HEK293 (cell line): ENCODE measurements around the gene VWDE.

Experiments used
- GLI4 ChIP-seq: fragments of 450-650 bp; formaldehyde crosslinking; IDR thresholded peaks from 2 replicates; pipeline ENCODE4 v1.5.1; 2016; ENCODE audit warnings: missing biosample characterization, missing genetic modification characterization
- TF ChIP-seq, protein P1 (sequence below): fragments of 450-650 bp; formaldehyde crosslinking; IDR thresholded peaks from 2 replicates; pipeline ENCODE4 v1.5.1; 2016; ENCODE audit warnings: missing biosample characterization, missing genetic modification characterization

DNA sequence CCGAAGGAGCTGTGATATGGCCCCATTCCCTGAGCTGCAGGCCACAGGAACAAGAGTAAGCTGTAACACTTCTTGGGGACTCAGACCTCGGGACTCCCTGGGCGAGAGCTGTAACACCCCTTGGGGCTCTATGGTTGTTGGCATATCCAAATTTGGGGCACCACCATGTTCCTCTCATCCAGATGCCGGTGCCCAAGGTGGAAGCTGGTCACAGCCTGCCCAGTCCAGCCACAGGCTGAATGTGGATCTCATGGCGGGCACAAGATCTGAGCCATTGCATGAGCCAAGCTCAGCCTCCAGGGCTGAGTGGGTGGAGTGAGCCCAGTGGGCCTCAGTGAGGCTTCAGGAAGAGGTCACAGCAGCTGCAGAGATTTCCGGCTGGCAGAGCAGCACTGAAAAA, 113.7 kb downstream of the VWDE start:
- no peak for TF ChIP-seq GLI4 (tag by site-specific recombination)
- TF ChIP-seq, protein P1, sequence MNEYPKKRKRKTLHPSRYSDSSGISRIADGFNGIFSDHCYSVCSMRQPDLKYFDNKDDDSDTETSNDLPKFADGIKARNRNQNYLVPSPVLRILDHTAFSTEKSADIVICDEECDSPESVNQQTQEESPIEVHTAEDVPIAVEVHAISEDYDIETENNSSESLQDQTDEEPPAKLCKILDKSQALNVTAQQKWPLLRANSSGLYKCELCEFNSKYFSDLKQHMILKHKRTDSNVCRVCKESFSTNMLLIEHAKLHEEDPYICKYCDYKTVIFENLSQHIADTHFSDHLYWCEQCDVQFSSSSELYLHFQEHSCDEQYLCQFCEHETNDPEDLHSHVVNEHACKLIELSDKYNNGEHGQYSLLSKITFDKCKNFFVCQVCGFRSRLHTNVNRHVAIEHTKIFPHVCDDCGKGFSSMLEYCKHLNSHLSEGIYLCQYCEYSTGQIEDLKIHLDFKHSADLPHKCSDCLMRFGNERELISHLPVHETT (tag by site-specific recombination): no peak
